Posterior vena cava (tissue), 2 donors: ENCODE results near the gene ADAMTS12. TPM values are rescaled to one million over a fixed set of nuclear protein-coding genes. Genes with fewer than 3 reads are reported as not detected.

Experiments used
- DNase-seq: peaks from one replicate; pipeline ENCODE4 v3.0.0-alpha.2; 2020; ENCODE audit warnings: low spot score
- intact Hi-C, 2 donors: fragments of 100-400 bp; cut with DNase I; formaldehyde crosslinking; loops; one replicate each; pipeline versions ENCODE4 v1.14.1 to v1.14.2; 2022 to 2023
- total RNA-seq, 2 donors: library from RNA; stranded (reverse); fragmentation: NEBNext Ultra II Directional; extraction: Animal tissue kit (Norgen Biotek cat#: 25700); gene quantifications; one replicate each; pipeline ENCODE4 v1.2.1, GENCODE V29; 2021
- donor health status: DM: yes; HTN: yes; CAD: no.
- donor health status: DM: yes; HTN: yes; CAD: no.

Gene ADAMTS12
- total RNA-seq, 2 donors from 2014 or later = 5.9 to 7.1 TPM

DNA sequence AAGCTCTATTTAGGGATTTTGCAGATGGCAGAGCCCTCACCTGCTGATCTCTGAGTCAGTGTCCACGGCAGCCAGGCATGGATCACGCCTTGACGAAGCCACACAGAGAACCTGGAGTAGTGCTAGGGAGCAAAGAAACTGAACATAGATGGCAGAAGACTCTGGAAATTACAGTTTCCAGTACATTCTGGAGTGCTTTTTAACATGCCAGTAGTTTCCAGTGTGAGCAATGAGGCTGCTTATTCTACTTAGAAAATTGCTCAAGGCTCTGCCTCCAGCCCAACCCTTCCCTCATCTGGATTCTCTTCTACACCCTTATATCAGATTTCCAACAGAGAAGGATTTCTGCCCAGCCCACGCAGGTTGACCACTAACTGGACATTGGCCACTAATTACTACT lies 203.3 kb downstream of the ADAMTS12 start:
- intact Hi-C loops = loop anchor here in 1 of 2 donors (1.0 kb wide), 1 partner anchor 25 kb away; no protein-coding TSS in a partner anchor
- no peak for DNase-seq

GRCh38 chr5:33688066-33688465 lies 203.7 kb downstream of the ADAMTS12 start:
- DNase-seq = no peak
- intact Hi-C loops = loop anchor here in 1 of 2 donors (1.0 kb wide), 1 partner anchor 25 kb away; no protein-coding TSS in a partner anchor

- DNase-seq = no peak
- intact Hi-C loops = no loop called here
Measured at GRCh38 chr5:33685873-33686755, 205.7 kb downstream of the ADAMTS12 start.

- intact Hi-C loops = no loop called here
- no peak for DNase-seq
Measured at GRCh38 chr5:33684496-33685159, 207.2 kb downstream of the ADAMTS12 start.

GRCh38 chr5:33679791-33680190 lies 212.0 kb downstream of the ADAMTS12 start:
- intact Hi-C loops = no loop called here

GRCh38 chr5:33675958-33676464 lies 215.8 kb downstream of the ADAMTS12 start:
- intact Hi-C loops = no loop called here
- no peak for DNase-seq

More at GRCh38 chr5:33679791-33680190, 212.0 kb downstream of the ADAMTS12 start:
- no peak for DNase-seq

GRCh38 chr5:33671700-33672291 lies 220.0 kb downstream of the ADAMTS12 start:
- intact Hi-C loops = no loop called here
- DNase-seq = no peak

GRCh38 chr5:33662722-33663427 lies 228.9 kb downstream of the ADAMTS12 start:
- DNase-seq = no peak
- intact Hi-C loops = loop anchor here in 1 of 2 donors (1.0 kb wide), 1 partner anchor 25 kb away; no protein-coding TSS in a partner anchor

GRCh38 chr5:33659526-33660169 lies 232.1 kb downstream of the ADAMTS12 start:
- intact Hi-C loops = loop anchor here in 1 of 2 donors (5.0 kb wide), 1 partner anchor 1632 kb away; no protein-coding TSS in a partner anchor
- DNase-seq = no peak

- intact Hi-C loops = loop anchor here in 1 of 2 donors (5.0 kb wide), 1 partner anchor 1631 kb away; no protein-coding TSS in a partner anchor
- DNase-seq = no peak
Measured at GRCh38 chr5:33657804-33658440, 233.9 kb downstream of the ADAMTS12 start.

DNA sequence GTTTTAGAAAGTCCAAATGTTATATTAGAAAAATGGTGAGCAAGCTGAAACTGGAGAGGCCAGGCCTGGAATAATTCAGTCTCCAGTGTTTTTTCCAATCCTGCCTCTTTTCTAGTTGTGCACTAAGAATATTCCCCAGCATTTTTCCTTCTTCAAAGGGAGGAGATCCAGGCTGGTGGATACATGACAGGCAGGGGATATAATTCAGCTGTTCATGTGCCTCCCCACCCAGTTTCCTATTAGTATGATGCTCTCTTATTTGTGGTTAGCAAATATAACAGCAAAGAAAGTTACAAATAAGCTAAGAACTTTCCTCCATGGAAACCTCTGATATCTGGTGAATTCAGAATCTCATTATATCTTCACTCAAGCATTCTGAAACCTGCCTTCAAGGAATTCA lies 234.6 kb downstream of the ADAMTS12 start:
- intact Hi-C loops = loop anchor here in 1 of 2 donors (5.0 kb wide), 1 partner anchor 1630 kb away; no protein-coding TSS in a partner anchor
- no peak for DNase-seq

DNA sequence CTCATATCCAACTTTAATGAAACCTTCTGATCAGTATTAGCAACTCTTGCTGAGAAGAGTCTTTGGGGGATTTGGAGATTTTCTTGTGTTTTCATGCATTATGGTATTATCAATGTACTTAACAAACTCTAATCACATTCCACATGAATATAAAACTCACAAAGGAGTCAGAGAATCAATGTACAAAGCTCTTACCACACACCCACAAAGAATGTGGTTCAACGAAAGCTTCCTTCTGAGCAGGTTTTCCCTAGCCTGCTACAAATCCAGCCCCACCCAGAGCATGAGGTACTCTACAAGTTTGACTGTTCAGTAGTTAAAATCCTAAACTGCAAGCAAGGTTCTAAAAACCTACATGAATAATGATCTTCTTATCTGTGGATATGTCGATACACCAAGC lies 240.9 kb downstream of the ADAMTS12 start:
- no peak for DNase-seq
- intact Hi-C loops = no loop called here

GRCh38 chr5:33649549-33650482 lies 242.0 kb downstream of the ADAMTS12 start:
- intact Hi-C loops = no loop called here

GRCh38 chr5:33641744-33642505 lies 249.9 kb downstream of the ADAMTS12 start:
- no peak for DNase-seq
- intact Hi-C loops = no loop called here

More at GRCh38 chr5:33649549-33650482, 242.0 kb downstream of the ADAMTS12 start:
- no peak for DNase-seq

GRCh38 chr5:33639474-33639873 lies 252.3 kb downstream of the ADAMTS12 start:
- intact Hi-C loops = no loop called here
- DNase-seq = no peak

- intact Hi-C loops = no loop called here
- DNase-seq = no peak
Measured at GRCh38 chr5:33637011-33637410, 254.8 kb downstream of the ADAMTS12 start.
